NCI-H345 treated with DMSO at 0.1 percent for 48 hours (cell line): ENCODE results near the gene SENP8.

ENCODE experiments used
- DNase-seq: peaks from one replicate; lab custom pipeline; 2025; ENCODE audit not compliant: unreplicated experiment; lab: John Stamatoyannopoulos, UW

Gene SENP8

DNA sequence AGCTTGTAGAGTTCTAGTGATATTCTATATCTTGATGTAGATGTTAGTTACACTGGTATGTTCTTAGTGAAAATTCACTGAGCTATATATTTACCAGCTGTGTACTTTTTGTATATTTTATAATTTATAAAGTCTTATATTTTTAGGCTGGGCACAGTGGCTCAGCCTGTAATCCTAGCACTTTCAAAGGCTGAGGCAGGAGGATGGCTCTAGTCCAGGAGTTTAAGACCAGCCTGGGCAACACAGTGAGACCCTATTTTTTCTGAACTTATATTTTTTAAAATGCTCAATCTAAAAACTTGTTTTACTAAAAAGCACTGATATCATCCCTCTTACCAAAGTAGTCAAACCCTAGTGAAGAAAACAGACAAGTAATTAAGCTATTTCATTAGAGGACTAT lies 5.4 kb upstream of the SENP8 start:
- DNase-seq, result no peak

DNA sequence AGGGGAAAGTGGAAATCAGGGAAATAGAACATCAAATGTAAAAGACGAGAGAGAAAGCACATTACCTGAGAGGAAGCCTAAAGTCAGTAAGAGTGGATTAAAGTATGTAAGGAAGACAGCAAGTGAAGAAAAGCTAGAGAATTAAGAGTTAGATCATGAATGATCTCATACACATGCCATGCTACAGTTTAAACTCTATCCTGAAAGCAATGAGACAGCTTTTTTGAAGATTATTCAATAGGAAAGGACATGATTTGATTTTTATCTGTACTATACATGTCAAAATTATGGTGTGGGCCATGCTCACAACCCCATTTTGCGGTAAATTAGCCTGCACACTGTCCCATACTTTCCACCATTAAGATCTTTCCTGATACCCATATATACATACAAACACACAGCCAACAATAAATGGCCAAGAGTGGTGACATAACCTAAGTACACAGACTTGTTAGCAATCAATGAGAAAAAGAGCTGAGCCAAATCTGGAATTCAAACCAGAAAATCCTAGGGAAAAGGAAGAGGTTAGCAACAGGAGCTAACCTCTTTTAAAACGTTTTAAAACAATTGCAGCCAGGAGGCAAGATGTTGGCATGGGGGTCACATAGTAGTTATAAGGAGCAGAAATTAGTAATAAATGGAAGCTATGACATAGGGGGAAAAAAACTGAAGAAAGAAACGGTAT lies 4.7 kb upstream of the SENP8 start:
- DNase-seq, result no peak

DNA sequence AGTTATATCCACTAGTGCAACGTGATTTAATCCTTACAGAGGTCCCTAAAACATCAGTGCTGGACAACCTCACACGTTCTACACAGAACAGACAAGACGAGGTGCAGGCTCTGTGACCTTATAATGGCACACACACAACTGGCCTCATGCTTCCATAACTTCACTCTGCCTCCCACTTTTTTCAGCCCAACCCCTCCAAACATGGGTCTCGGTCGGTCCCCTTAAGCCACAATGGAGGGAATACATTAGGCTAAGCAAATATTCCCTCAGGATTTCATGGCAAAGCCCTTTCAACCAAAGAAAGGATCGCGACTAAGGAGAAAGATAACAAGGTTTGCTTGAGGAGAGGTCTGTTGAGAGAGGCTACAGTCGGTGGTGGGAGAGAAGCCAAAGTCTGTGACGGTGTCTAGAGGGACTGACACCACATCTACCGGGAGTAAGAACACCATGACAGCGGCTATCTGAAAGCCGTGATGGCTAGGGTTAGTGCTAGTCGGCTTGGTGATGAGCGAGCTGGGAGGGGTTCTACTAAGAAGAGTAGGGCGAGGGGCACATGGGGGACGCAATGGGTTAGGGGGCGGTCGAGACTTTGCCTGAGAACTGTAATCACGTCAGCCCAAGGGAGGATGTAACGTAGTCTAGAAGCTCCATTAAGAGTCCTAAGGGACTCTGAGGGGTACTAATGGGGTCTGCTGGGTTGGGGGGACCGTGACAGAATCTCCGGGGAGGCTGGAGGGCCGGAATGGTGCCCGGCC lies 1.3 kb upstream of the SENP8 start:
- no peak for DNase-seq

DNA sequence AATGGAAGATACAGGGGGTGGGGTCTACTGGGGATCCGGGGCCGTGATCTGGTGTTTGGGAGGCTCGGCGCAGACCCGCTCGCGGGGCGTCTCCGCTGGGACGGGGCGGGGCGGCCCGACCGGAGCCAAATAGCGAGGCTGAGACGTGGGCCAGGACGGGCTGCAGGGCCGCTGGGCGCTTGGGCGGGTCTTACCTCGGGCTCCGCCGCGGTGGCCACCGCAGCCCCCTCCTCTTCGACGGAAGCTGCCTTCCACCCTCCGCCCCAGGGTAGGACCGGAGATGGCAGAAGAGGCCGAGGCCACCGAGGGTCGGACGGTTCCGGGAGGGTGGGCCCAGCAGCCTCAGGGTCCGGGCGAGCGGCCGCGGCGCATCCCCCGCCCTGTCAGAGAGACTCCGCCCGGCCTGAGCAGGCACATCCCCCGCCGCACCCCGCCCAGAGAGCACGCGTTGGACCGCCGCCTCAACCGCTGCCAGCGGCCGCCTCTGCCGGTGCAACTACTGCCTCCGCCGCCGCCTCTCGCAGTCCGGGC lies 652 bp upstream of the SENP8 start:
- DNase-seq, result no peak

DNA sequence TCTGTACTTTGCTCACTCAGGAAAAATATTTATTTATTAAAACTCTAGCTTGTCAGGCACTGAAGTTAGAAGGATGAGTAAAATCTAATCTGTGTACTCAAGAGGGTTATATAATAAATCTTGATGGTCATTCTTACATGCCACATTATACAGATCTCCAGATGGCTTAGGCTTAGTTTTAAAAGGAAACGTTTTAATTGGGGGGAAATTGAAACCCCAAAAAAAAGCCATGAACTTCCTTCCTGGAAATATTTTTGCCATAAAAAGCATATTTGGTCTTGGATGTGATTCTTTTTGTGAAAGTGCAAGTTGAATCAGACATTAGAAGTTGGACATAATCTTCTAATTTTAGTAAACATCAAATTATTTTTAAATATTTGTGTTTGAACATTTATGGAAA lies 6.0 kb downstream of the SENP8 start:
- no peak for DNase-seq

DNA sequence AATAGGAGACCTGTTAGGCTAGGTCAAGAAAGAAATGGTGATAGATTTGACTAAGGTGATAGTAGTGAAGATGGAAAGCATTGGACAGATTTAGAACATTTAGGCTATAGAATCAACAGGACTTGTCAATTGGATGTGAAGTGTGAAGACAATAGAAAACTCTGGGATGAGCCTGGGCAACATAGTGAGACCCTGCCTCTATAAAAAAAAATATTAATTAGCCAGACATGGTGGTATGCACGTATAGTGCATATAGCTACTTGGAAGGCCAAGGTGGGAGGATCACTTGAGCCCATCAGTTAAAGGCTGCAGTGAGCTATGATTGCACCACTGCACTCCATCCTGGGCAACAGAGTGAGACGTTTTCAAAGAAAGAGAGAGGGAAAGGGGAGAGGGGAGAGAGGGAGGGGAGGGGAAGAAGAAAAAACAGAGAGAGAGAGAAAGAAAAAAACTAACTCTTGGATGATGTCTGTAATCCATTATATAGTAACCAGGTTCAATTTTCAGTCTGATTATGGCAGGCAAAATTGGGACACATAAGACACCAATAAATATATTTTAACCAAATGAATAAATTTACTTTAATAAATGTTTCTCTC lies 9.6 kb downstream of the SENP8 start:
- no peak for DNase-seq

DNA sequence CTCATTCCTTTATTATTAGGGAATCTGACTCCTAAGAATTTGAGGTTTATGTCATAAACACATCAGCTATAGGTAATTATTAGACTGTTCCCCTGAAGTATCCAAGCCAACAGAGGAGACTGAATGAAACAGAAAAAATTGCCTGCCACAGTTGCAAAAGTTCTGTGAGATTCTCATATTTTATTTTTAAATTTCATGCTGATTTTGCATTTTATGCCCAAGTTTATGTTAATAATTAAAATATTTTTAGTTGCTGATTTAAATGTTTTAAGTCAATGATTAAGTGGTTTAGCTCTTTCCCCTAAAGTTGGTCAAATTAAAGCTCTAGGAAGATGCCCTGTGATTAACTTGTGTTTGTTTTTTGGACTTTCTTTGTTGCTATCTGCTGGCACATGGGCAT lies 10.2 kb downstream of the SENP8 start:
- DNase-seq, result no peak

DNA sequence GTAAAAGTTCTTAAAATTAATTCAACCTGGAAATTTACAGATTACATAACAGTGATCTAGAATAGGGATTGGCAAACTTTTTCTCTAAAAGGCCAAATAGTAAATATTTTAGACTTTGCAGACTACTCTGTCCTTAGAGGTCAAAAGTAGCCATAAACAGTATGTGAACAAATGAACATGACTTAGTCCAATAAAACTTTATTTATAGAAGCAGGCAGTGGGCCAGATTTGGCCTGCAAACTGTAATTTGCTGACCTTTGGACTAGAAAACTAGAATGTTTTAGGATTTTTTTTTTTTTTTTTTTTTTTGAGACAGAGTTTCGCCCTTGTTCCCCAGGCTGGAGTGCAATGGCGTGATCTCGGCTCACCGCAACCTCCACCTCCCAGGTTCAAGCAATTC lies 12.1 kb downstream of the SENP8 start:
- no peak for DNase-seq

DNA sequence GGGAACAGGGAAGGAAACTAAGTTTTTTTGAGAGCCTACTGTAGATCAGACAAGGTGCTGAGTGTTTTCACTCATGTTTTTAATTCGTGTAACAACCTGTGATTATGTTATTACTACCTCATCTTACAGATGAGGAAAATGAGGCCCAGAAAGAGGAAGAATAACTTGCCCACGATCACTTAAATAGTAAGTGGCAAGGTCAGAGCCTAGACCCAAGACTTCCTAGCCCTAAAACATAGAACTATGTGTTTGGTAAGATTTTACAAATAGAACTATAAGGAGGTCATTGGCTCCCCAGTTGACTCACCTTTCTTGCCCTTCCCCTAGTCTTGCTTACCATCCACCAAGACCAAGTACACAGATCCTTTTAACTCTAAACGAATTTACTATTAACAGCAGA lies 13.7 kb downstream of the SENP8 start:
- no peak for DNase-seq

DNA sequence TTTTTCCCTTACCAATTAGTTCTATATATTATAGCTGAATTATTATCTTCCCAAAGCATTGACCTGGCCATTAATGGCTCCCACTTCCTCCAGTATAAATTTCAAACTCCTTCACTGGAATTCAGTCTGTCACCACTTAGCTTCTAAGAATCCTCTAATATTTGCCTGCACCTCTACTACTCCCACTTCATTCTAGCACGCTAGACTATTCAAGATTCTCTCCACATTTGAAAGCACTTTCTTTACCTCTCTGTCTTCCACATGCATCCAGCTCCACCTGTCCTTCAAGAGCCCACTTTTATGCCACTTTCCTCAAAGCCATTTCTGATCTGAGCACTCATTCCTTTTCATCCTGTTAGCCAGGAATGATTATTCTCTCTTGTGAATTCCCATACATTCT lies 15.0 kb downstream of the SENP8 start:
- DNase-seq, result no peak

DNA sequence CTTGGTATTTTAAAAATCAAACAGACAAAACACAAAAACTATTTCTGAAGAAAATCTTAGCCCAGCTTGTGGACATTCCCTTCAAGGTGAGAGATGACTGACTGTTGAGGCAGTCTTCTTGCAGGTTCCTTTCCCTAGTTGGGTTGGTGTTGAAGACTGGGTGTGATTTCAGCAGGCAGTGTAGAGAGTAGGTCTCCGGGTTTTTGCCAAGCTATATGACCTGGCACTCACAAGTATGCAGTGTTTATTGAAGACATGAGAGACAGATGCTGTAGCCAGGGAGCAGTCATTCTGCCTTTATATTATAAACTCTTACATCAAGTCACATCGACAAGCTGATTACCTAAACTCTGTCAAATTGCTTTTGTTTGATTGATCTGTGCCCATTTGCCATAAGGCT lies 17.5 kb downstream of the SENP8 start:
- no peak for DNase-seq

DNA sequence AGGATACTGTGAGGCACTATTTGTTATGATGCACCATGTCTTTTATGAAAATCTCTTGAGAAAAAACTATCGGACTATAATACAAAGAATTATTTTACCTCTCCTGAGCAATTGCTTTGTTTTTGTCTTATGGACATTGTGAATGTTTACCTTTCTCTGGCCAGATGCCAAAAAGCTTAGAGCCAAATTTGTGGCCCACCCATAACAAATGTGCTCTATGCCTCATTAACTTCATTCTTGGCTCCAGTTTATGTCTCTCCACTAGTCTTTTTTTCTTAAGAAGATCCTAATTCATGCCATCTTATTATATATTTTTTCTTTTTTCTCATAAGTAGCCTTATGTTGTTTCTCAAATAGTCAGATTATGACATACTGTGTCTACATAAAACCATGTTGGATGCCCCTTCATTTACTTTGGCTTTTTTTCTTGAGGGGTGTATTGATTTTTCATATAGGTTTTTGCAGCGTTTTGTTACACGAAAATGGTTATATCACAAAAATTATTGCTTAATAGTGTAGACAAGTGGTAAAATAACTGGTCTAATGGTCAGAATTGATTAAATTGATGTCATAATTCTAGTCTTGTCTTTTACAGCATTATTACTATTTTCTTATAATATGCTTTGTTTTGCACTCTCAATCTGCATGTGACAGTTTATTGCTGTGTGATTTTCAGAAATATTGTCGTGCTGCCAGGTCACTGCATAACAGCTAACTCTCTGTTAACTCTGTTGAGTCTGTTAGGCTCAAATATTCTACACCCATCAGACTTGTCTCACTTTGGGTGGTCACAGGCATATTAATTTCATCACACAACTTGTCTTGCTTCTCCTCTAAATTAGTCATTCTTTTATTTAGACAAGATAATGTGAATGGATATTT lies 18.2 kb downstream of the SENP8 start:
- peak; percentile 80 for DNase-seq

DNA sequence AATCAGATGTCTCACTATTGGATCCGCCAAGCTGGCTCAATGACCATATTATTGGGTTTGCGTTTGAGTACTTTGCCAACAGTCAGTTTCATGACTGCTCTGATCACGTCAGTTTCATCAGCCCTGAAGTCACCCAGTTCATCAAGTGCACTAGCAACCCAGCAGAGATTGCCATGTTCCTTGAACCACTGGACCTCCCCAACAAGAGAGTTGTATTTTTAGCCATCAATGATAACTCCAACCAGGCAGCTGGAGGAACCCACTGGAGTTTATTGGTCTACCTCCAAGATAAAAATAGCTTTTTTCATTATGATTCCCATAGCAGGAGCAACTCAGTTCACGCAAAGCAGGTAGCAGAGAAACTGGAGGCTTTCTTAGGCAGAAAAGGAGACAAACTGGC lies 21.5 kb downstream of the SENP8 start:
- no peak for DNase-seq

DNA sequence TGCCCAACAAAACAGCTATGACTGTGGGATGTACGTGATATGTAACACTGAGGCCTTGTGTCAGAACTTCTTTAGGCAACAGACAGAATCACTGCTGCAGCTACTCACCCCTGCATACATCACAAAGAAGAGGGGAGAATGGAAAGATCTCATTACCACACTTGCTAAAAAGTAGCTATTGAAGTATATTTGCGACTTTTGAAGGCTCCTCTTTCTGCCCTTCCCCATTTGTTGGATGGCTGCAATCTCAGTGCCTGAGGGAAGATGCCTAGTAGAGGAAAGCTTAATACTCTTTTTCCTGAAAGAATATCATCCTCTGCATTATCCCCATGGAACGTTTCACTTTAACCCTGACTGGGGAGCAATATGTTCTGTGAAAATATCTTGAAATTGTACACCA lies 21.9 kb downstream of the SENP8 start:
- no peak for DNase-seq

DNA sequence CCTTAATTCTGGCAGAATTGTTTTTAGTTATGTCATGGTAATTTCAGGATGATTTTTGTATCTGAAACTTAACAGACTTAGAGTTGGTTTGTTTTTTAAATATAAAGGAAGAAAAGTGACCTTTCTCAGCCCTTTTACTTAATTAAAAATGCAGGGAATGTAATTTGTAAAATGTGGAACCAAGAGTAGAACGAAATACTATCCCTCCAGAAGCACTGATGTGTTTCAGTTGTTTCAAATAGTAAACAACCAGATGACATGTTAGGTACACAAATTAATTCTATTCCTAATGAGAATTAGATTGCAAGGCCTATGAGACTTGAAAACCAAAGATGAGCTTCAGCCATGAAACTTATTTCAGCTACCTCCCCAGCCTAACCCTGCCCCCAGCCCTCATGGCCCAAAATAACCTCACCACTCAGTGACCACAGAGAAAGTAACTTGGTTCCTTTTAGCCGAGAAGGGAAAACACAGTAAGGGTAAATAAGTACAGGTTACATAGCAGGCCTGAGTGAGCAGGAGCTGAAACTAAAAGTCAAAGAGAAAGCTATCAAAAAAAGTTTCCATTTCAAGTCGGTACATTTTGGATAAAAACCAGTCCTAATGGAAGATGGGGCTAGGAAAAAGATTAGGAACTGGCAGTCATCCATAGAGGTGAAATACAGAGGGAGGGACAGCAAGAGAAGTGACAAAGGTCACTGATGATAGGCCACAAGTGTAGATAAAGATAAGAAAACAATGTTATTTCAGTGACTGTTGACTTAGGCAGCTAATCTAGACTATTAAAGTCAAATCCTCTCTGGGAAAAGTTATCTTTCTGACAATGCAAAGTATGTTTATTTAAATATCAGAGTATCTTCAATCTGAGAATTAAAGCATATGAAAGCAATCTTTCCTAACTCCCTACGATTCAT lies 23.2 kb downstream of the SENP8 start:
- no peak for DNase-seq

DNA sequence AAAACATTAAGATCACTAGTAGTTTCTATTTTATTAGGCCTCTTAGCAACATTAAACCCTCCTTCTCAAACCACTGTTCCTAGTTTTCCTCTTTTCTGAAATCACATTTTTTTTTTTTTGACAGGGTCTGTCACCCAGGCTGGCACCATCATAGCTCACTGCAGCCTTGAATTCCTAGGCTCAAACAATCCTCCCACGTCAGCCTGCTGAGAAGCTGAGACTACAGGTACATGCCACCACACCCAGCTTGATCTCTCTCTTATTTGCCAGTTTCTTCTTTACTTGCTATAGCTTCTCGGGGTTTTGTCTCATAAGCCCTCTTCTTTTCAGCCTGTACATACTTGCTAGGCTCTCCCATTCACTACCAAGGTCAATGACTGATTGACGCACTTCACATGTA lies 28.0 kb downstream of the SENP8 start:
- DNase-seq, result no peak

DNA sequence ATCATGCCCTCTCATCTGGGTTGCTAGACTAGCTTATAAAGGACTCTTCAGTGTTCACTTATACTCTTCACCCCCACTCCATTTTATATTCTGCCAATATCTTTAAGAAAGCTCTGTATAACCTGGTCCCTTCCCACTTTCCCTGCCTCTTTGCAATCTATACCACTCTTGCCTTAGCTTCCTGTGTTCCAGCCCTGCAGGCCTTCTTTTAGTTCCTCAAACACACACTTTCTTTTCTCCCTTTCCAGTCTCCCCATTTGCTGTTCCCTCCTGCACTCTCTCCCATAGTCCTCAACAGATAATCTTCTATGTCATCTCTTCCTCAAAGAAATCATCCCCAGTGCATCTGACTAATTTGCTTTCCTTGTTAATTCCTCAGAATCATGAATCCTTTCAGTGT lies 28.7 kb downstream of the SENP8 start:
- DNase-seq, result no peak

DNA sequence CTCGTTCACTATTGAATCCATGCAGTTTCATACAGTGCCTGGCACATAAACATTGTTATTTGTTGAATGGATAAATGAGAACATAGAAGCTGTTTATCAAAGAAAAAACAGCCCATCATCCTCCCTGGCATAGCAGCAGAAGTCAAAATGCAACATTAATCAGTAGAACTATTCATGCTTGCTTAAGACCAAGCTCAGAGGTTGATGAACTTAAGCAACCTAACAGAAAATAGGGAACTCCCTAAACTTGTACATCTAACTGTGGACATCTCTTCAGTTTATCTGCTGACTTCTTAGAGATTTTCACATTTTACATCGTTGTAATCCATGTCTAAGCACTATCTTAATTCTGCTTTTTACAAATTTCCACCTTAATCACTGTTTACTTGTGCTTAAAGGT lies 29.2 kb downstream of the SENP8 start:
- no peak for DNase-seq

DNA sequence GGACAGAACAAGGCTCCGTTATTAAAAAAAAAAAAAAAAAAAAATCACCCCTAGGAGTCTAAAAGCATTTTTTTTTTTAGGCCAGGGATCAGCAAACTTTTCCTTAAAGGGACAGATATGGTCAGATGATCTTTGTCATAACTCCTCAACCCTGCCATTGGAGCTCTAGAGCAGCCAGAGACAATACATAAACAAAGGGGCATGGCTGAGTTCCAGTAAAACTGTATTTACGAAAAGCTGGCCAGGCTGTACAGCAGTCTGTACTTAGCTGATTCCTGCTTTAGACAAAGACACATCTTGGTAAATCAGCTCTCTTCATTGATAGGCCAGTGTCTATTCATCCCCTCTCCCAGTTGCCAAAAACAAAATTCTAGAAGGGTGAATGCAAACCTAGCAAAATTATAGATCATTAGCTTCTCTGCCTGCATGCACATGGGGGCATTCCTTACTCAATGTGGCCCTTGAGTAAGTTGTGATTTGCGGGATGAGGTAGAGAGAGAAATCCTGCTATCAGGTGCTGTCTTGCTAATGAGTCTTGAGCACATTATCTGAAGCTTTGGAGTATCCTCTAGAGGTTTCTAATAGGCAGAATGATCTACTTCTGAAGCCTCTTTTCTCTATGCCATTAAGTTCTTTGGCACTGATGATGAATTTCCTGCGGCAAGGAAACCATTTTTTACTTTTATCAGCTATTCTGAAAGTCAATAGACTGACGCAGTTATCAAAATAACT lies 35.2 kb downstream of the SENP8 start:
- DNase-seq, result no peak

DNA sequence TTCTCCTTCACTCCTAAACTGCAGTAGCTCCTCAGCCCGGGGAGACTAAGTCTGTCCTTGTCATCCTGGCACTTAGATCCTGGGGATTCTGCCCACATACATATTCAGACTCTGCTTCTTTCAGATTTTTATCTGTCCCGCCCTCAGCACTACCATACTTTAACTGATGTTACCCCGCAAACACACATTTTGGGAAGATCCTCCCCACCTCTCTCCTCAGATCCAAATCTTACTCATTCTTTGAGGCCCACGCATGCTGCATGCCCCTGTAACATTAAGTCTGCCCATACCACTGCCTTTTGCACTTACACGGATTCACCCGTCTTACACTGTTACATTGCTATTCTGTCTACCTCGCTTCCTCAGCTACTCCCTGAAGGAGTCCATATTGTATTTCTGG lies 36.1 kb downstream of the SENP8 start:
- DNase-seq, result no peak
